ENCODE data around the gene SLC5A7. TPM values are rescaled to one million over a fixed set of nuclear protein-coding genes. Genes with fewer than 3 reads are reported as not detected.

The SLC5A7 gene
- total RNA-seq = 3.7 TPM

DNA sequence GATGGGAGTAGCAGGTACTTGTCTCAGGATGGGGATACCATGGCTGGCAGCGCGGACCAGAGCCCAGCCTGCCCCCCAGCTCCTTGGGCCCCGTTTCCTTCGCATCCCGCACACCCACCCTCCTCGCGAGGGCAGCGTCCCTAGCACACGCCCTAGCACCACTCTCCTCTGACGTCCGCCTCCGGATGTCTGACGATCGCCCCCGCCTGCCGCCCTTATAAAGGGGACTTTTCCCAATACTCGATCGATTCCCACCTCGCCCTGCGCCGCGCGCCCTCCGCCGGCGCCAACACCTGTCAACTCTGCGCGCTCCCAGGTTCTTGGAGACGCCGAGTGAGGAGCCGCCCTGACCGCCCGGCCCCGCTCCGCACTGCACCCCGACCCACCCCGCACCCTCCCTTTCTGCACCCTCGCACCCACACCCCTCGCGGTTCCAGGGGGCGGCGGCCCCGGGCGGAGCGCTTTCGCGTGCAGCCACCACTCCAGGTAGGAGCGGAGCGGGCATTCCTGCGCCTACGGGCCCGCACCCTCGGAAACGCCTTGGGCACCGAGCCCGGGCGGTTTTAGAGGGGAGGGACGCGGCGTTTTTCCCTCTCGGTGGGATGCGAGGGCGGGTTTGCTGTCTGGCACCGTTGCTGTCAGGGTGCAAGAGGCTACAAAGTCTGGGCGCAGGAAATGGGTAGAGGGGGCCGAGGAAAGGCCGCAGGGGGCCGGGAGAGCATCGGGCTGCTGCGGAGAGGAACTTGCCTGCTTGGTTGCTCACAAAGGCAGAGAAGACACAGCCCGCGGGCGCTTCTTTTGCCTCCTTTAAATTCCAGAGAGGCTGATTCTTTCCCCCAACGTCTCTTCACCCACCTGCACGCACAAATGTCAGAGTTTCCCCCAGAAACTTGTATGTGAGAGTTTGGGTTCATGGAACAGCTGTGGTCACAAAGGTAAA lies at the start of gene SLC5A7:
SLC5A7 (plus strand) TSS at position 247 of the 940 bp plus-strand sequence. CDS start 1,632 bp downstream, outside the sequence.
- DNase-seq (ENCODE audit: low spot score) = no peak

DNA sequence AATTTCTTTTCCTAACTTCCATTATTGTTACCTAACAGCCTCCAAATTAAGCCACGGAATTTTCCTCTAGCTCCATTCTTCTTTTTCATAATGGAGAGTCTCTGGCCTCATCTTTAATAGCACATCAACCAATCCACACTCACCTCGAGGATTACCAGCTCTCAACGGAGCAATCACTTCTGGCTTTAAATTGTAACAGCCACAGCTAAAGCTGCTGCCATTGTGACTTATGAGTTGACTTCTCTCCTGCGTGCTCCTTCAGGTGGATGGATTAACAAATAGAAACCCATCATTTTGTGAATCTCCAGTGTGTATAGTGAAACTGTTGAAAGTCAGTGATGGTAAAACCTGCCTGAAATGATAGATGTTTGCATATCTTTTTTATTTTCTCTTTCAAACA lies 24.9 kb upstream of the SLC5A7 start:
- DNase-seq (ENCODE audit: low spot score) = no peak

DNA sequence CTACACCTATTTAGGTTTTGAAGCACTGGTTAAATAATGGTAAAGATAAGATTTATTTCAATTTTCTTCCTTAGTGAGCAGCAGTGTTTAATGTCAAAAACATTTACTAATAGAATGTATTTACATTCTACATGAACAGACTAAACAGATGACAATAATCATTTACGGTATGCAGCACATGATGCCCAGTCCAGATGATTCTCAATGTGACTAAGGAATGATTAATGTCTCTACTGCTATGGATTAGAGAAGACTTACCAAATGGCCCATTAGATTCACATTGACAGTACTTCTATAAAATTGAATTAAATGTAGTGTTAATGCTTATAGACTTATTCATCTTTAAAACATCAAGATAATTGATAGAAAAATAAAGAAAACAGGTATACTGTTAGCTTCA lies 22.1 kb upstream of the SLC5A7 start:
- DNase-seq (ENCODE audit: low spot score) = no peak

GRCh38 chr2:107984707-107985106 lies 1.6 kb upstream of the SLC5A7 start:
- no peak for DNase-seq (ENCODE audit: low spot score)

DNA sequence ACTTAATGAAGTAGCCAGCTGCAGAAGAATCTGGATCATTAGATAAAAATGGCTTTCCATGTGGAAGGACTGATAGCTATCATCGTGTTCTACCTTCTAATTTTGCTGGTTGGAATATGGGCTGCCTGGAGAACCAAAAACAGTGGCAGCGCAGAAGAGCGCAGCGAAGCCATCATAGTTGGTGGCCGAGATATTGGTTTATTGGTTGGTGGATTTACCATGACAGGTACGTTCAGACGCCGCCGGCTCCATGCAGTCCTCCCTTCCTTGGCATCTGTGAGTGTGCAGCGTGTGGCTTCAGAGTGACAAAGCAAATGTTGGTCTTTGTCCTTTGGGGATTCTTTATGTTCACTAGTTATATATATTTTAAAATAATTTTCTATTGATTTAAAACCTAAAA lies 1.8 kb downstream of the SLC5A7 start:
- no peak for DNase-seq (ENCODE audit: low spot score)

- no peak for DNase-seq (ENCODE audit: low spot score)
Observed at GRCh38 chr2:107989445-107989844, 3.1 kb downstream of the SLC5A7 start.

DNA sequence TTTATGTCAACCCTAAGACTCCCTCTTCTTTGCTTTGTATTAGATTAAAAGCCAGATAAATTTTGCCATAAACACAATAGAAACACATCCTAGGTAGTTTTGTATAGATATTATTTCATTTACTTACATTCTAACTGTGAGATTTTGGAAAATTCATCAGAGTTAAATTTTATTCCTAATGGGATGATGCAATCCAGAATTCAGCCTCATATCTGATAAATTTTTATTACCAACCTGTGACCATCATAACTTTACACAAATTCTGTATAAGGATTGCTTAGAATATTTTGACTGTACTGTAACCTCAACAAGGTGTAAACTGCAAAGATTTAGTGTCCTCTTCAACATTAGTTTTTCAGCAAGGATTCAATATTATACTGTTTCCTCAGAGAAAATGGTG lies 4.4 kb downstream of the SLC5A7 start:
- DNase-seq (ENCODE audit: low spot score) = no peak

GRCh38 chr2:107992069-107992468 lies 5.7 kb downstream of the SLC5A7 start:
- no peak for DNase-seq (ENCODE audit: low spot score)

DNA sequence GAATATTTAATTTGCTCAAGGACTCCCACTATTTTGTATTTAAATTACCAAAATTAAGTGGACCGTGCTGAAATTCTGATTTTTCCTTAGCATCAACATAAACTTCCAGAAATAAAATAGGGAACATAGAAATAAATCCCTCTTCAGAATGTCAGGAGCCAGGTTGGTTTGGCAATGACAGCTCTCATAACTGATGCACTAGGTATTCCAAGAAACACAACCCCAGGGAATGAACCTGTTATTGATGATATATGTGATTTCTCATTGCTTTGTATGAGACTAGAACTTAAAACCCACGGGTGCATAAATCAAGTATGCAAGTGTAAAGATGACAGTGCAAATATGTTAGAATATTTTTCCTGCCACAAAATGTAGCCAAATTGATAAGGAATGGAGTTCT lies 12.8 kb downstream of the SLC5A7 start:
- no peak for DNase-seq (ENCODE audit: low spot score)

- no peak for DNase-seq (ENCODE audit: low spot score)
Observed at GRCh38 chr2:108010912-108011591, 24.7 kb downstream of the SLC5A7 start.

DNA sequence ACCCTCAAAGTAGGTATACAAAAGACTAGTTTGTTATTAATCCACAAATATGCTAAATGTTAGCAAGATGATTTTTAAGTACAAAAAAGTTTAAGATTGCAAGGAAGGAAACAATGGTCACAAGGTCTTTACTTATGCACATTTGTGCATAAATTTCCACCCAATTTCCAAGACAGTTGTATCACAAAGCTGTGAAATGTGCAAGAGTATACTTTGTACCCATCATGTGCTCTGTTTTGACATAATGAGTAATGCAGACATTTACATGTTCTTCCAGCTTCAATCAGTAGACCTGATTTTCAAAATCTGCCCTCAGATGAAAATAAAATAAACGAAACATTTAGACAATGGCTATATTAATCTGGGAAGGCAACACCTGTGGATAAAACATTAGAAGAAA lies 27.0 kb downstream of the SLC5A7 start:
- DNase-seq (ENCODE audit: low spot score) = no peak

GRCh38 chr2:108022628-108023027 lies 36.3 kb downstream of the SLC5A7 start:
- DNase-seq (ENCODE audit: low spot score) = no peak

DNA sequence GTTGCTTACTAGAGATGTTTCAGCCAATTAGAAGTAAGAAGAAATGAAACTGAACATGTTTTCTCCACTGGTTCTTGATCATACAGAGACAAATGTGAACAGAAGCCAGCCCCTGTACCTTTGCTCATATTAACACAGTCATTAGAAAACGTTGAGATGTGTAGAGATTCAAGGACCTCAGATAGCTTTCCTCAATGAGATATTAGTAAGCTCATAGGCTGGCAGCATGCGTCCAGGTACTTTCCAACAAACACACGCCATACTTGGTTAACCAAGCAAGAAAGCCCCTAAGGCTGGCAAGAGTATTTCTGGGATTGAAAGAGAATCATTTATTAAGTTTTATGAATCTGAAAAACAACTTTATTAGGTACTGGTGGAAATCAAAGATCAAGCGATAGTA lies 37.5 kb downstream of the SLC5A7 start:
- DNase-seq (ENCODE audit: low spot score) = no peak

DNA sequence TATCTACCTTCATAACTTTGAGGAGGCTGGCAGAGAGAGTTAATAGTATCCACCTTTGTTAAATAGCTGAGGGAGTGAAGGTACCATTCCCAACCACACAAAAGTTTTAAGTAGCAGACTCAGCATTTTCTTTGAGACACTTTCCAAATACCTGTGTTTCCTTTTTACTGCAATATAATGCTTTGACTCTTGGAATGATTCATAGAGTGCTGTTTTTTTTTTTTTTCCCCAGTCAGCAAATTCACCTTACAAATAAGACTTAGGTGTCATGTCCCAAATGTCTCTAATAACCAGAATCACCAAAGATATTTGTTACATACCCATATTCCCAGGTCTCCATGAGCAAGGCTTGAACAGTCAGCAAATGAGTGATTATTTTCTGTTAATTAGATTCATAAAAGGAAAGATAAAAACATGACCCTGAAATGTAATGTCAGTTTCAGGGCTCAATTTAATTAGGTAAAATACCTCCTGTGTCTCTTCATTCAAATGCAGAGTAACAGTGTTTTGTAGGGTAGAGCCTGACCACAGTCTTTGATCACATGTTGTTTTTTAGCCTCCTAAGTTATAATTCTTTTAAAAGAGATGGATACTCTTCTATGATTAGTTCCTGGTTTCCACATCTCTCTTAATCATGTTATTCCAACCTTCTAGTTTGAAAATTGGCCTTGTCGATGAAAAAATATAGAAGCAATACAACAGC lies 39.9 kb downstream of the SLC5A7 start:
- DNase-seq (ENCODE audit: low spot score) = no peak

DNA sequence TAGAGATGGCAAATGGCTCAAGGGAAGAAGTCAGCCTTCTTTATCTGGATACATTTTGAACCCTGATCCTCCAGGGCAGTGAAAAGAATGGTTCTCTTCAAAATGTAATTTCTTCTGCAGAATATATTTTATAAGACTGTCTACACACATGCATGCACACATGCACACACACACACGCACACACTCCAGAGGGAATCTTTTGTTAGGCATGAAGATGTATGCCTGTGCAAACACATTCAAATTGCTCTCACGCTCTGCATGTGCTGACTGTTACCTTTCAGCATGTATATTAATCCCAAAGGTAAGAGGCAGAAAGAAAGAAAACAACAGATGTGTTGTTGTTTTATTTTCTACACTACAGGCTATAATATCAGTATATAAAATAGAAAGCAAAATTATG lies 43.2 kb downstream of the SLC5A7 start:
- DNase-seq (ENCODE audit: low spot score) = no peak

DNA sequence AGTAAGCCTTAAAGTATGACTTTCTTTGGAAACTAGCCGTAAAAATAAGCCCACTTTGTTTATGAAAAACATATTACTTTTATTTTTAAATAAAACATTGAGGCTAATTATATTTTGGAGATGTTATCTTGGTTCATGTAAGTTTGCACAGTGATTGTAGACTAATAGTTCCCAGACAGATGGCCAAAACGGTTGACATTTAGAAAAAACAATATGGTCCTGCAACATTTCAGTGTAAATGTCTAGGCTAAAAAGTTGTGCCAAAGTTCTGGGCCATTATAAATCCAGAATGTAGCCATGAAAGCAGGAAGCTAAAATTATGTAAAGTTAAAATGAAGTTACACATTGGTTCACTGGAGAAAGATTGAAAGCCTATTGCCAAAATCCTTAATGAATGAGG lies 43.6 kb downstream of the SLC5A7 start:
- no peak for DNase-seq (ENCODE audit: low spot score)

GRCh38 chr2:108031471-108031941 lies 45.2 kb downstream of the SLC5A7 start:
- DNase-seq (ENCODE audit: low spot score) = no peak

- DNase-seq (ENCODE audit: low spot score) = no peak
Observed at GRCh38 chr2:108034843-108035242, 48.5 kb downstream of the SLC5A7 start.

GRCh38 chr2:108048752-108049151 lies 62.4 kb downstream of the SLC5A7 start:
- DNase-seq (ENCODE audit: low spot score) = no peak

- no peak for DNase-seq (ENCODE audit: low spot score)
Observed at GRCh38 chr2:108058576-108059137, 72.3 kb downstream of the SLC5A7 start.

- DNase-seq (ENCODE audit: low spot score) = no peak
Observed at GRCh38 chr2:108061439-108062042, 75.2 kb downstream of the SLC5A7 start.
